HTERT RPE-1 (cell line): ENCODE measurements around the gene NOC2L.
"Not testable (repeated sequence)": the region's sequence is repeated elsewhere in the genome, so short reads cannot be mapped to it uniquely, and the experiment has no call there.

Experiments
- in situ Hi-C: fragments of 300-500 bp; cut with MboI; formaldehyde crosslinking; loops from 4 replicates; pipeline ENCODE4 v1.14.3; 2020; ENCODE audit warnings: low sequenced_read_pairs

The NOC2L gene

GRCh38 chr1:907611-908451, 51.2 kb downstream of the NOC2L start:
- in situ Hi-C loops, result no loop called here

GRCh38 chr1:906600-907420, 52.2 kb downstream of the NOC2L start:
- in situ Hi-C loops, result no loop called here

GRCh38 chr1:905811-906599, 53.1 kb downstream of the NOC2L start:
- in situ Hi-C loops, result no loop called here

GRCh38 chr1:905071-905749, 53.8 kb downstream of the NOC2L start:
- in situ Hi-C loops, result no loop called here

GRCh38 chr1:904310-904950, 54.6 kb downstream of the NOC2L start:
- in situ Hi-C loops, result no loop called here

GRCh38 chr1:903721-904271, 55.3 kb downstream of the NOC2L start:
- in situ Hi-C loops, result no loop called here

GRCh38 chr1:903305-903704, 55.8 kb downstream of the NOC2L start:
- in situ Hi-C loops, result no loop called here

GRCh38 chr1:902802-903201, 56.3 kb downstream of the NOC2L start:
- in situ Hi-C loops, result no loop called here

GRCh38 chr1:901108-901859, 57.8 kb downstream of the NOC2L start:
- in situ Hi-C loops, result no loop called here

- in situ Hi-C loops, result no loop called here
Observed at GRCh38 chr1:899636-900317, 59.3 kb downstream of the NOC2L start.

- in situ Hi-C loops, result not testable (repeated sequence)
Observed at GRCh38 chr1:897951-898350, 61.1 kb downstream of the NOC2L start.

- in situ Hi-C loops, result no loop called here
Observed at GRCh38 chr1:897226-897625, 61.8 kb downstream of the NOC2L start.
